Measurements from ENCODE around the gene NUDT13. TPM values are rescaled to one million over a fixed set of nuclear protein-coding genes. Genes with fewer than 3 reads are reported as not detected.
A peak's percentile ranks its signal among the peaks of the same experiment; 100 is the strongest.
"Not testable (repeated sequence)": the region's sequence is repeated elsewhere in the genome, so short reads cannot be mapped to it uniquely, and the experiment has no call there.

NUDT13 gene
- total RNA-seq, 1 experiment from 2014 or later = not detected

DNA sequence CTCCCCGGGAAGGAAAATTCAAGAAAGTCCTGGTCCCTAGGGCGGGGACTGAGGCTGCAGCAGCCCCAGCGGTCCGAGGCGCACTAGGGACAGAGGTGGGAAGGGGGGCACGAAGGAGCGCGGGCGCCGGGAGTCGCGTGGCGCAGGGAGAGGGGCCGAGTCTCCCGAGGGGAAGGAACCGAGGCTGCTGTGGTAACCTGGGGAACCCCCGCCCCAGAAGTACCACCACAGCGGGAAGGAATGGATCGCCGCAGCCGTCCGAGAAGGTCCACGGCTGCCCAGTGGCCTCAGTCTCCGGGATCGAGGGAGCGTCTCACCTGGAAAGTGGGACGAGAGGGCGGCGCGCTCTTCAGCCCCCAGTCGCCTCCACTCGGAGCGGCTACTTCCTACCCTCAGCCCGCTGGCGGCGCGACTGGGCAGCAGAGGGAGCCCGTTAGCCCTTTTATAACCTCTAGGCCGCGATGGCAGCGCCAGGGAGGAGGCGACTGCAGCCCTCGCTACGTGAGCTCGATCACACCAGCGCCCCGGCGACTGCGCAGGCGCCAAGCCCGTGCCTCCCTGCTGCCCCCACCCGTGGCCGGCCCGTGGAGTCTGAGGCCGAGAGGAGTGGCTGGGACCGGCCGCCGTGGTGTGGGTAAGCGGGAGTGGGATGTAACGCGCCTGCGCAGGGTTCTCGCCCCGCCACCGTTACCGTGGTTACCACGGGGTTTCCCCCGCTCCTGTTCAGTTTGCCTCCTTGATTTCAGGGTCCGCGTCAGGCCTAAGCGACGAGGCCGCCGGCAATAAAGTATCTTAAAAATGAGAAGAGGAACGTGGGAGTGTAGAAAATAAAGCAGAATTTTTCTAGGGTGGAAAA, 13.6 kb upstream of the NUDT13 start, which contains the start of gene P4HA1:
Gene P4HA1 (minus strand): TSS at position 418 of the 856 bp plus-strand sequence. CDS start 21,983 bp downstream, outside the sequence.
- in situ Hi-C loops (cut with HindIII; ENCODE audit: low sequenced_read_pairs) = no loop called here
- peak; percentile 97 for DNase-seq (ENCODE audit: low spot score)

DNA sequence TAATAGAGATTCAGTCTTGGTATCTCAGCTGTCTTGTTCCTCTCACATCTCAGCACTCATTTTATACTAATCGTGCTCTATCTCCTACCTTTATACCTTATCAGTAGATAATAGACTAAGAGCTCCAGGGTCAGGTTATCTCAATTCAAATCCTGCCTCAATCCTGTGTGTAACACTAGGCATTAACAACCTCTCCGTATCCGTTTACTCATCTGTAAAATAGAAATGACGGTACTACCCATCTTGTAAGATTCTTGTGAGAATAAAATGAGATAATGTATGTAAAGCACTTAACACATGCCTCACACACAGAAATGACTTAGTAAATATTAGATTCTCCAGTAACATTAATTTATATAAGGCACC, 13.0 kb upstream of the NUDT13 start:
- in situ Hi-C loops (cut with HindIII; ENCODE audit: low sequenced_read_pairs) = no loop called here
- no peak for DNase-seq (ENCODE audit: low spot score)

DNA sequence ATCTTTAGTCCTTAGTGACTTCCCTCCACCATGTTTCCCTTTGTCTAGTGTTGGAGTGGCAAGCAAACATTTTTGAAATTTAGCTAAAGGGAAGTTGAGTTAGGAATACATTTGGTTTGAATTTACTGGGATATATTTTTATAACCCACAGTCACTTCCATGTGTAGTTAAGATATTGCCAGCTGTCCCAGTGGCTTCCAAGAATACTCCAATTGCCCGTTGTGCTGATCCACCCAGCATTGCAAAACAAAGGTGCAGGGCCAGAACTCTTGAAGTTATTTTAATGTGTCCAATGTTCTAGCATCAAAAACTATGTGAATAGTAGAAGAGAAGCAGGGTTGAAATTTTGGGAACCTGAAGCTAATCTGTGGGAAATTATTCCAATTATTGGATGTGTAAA, 11.1 kb upstream of the NUDT13 start:
- no peak for DNase-seq (ENCODE audit: low spot score)
- in situ Hi-C loops (cut with HindIII; ENCODE audit: low sequenced_read_pairs) = no loop called here

DNA sequence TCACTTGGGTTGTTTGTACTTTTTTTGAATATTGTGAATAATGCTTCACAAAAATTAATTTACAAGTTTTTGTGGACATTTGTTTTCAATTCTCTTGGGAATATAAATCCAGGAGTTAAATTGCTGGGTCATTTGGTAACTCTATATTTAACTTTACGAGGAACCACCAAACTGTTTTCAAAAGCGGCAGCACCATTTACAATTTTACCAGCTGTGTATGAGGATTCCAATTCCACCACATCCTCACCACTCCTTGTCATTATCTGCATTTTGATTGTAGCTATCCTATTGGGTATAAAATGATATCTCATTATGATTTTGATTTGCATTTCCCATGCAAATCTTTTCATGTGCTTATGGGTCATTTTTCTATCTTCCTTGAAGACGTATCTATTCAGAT, 4.0 kb upstream of the NUDT13 start:
- in situ Hi-C loops (cut with HindIII; ENCODE audit: low sequenced_read_pairs) = no loop called here

DNA sequence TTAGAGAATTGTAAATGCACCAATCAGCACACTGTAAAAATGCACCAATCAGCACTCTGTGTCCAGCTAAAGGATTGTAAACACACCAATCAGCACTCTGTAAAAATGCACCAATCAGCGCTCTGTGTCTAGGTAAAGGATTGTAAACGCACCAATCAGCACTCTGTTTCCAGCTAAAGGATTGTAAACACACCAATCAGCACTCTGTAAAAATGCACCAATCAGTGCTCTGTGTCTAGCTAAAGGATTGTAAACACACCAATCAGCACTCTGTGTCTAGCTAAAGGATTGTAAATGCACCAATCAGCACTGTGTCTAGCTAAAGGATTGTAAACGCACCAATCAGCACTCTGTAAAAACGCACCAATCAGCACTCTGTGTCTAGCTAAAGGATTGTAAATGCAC, 1.0 kb upstream of the NUDT13 start:
- DNase-seq (ENCODE audit: low spot score); in situ Hi-C loops (cut with HindIII; ENCODE audit: low sequenced_read_pairs): not testable (repeated sequence)

More for the DNA sequence above, 4.0 kb upstream of the NUDT13 start:
- DNase-seq (ENCODE audit: low spot score) = no peak

DNA sequence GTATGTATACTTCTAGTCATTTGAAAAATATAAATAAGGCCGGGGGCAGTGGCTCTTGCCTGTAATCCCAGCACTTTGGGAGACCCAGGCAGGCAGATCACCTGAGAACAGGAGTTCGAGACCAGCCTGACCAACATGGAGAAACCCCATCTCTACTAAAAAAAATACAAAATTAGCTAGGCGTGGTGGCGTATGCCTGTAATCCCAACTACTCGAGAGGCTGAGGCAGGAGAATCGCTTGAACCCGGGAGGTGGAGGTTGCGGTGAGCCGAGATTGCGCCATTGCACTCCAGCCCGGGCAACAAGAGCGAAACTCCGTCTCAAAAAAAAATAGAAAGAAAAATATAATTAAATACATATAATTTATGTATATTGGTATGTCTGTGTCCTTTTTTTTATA, 1.8 kb downstream of the NUDT13 start:
- in situ Hi-C loops (cut with HindIII; ENCODE audit: low sequenced_read_pairs) = not testable (repeated sequence)

DNA sequence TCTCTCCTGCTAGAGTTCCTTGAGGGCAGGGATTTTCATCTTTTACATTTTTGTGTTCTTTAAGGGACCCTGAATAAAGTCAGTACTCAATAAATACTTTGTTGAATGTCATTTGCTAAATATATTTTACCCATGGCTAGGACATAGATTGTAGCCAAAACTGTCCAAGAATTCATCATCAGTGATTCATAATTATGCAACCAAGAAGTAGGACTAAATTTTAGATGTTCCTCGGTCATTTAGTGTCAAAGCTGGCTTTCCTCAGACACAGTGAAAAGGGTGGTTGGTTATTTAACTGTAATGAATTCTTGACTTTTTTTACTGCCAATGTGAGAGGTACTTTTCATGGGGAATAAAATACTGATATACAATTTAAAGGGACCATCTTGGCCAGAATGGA, 3.3 kb downstream of the NUDT13 start:
- no peak for DNase-seq (ENCODE audit: low spot score)
- in situ Hi-C loops (cut with HindIII; ENCODE audit: low sequenced_read_pairs) = no loop called here

More for the DNA sequence above, 1.8 kb downstream of the NUDT13 start:
- DNase-seq (ENCODE audit: low spot score) = not testable (repeated sequence)

DNA sequence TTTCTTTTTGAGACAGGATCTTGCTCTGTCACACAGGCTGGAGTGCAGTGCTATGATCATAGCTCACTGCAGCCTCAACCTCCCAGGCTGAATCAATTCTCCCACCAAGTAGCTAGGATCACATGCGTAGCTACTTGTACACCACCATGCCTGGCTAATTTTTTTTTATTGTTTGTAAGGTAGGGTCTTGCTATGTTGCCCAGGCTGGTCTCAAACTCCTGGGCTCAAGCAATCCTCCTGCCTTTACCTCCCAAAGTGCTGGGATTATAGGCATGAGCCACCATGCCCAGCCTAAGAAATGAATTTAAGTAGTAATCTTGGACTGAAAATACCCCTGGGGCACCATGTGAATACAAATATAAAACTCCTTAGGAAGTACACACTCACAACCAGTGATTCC, 5.8 kb downstream of the NUDT13 start:
- no peak for DNase-seq (ENCODE audit: low spot score)
- in situ Hi-C loops (cut with HindIII; ENCODE audit: low sequenced_read_pairs) = no loop called here

DNA sequence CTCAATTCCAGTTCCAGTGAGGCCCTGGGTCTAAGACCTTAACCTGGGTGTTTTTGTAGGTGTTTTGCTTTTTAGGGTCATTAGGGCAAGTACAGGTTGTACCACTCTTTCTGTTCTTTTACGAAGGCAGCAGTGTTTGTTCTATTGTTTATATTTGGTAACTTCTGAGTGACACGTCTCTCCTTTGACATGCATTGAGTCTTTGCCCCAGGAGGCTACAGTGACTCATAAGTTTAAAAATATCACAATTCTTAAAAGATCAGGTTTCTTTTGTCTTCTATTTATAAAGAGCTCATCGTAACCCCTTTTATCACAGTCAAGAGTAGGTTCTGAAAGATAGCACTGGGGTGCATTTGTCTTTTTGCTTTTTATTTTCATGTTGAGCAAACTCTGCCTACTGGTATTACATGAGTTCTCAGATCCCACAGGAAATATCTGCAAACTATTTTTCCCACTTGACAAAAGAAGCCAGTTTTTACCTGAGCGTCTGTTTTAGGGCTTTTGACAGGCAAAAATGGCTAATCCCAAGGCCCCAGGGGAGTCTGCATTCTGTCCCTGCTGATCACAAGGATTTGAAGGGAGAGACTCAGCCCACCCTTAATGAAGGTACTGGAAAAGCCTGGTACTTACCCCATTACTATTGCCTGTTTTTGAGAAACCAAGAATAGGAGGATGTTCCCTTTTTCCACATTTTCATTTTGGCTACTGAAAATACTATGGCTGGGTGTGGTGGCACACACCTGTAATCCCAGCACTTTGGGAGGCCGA, 7.9 kb downstream of the NUDT13 start:
- no peak for DNase-seq (ENCODE audit: low spot score)
- in situ Hi-C loops (cut with HindIII; ENCODE audit: low sequenced_read_pairs) = no loop called here

DNA sequence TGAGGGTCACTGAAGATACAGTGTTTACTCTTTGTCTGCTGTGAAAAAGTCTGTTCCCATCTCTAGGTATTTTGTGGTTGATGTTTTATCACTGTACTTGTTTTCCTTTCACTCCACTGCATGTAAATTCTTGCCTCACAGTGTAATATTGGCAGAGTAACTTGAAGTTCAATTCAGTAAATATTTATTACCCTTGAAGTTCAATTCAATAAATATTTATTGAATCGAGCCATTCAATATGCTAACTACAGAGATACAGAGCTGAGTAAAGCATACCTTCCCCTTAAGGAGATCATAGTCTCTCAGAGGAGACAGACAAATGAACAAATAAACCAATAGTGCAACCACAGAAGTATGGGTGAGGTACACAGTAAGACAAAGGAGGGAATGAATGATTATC, 9.2 kb downstream of the NUDT13 start:
- in situ Hi-C loops (cut with HindIII; ENCODE audit: low sequenced_read_pairs) = no loop called here
- DNase-seq (ENCODE audit: low spot score) = no peak

DNA sequence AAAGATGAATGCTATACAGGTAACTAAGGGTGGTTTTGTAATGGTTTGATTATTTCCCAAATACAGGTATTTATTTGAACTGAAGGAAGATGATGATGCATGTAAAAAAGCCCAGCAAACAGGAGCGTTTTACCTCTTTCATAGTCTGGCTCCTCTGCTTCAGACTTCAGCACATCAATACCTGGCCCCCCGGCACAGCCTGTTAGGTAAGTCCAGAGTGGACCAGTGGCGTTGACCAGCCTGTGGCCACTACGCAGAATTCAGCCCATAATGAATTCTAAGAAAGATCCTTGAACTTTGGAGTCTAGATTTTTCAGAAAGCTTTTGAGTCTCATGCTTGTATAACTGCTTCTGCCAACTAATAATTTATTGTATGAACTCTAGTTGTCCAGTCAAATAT, 9.7 kb downstream of the NUDT13 start:
- DNase-seq (ENCODE audit: low spot score) = no peak
- in situ Hi-C loops (cut with HindIII; ENCODE audit: low sequenced_read_pairs) = no loop called here

DNA sequence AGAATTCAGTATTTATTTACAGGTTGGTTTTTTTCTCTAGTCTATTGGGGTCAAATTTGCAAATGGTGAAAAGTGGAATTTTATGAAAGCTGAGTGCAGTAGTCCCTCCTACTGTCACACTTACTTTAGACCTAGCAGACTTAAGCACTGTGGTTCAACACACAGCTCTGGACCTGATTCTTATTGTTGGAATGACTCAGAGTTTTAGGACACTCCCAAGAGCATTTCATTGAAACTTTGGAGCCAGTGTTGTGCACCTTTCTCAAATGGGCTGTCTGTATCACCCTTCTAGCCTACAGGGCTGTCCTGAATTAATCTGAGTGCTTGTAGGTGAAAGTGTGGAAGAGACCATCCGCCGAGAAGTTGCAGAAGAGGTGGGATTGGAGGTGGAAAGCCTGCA, 16.1 kb downstream of the NUDT13 start:
- in situ Hi-C loops (cut with HindIII; ENCODE audit: low sequenced_read_pairs) = no loop called here
- DNase-seq (ENCODE audit: low spot score) = no peak

DNA sequence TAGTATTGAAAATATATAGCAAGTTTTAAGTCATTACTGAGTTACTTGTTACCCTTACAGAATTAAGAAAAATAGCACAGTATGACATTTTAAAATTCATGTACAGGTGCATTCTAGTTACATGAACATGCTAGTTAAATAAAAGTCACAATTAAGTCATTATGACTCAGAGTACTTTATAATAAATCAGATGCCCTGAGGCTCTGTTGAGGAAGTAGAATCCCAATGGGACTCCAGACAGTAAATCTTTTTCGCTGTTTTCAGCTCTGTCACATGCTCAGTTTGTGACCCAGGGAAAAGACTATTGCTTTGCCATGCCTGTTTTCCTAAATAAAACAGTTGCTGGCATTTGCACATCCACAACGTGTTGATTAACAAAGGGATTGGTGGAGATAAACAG, 21.0 kb downstream of the NUDT13 start:
- no peak for DNase-seq (ENCODE audit: low spot score)
- in situ Hi-C loops (cut with HindIII; ENCODE audit: low sequenced_read_pairs) = no loop called here

DNA sequence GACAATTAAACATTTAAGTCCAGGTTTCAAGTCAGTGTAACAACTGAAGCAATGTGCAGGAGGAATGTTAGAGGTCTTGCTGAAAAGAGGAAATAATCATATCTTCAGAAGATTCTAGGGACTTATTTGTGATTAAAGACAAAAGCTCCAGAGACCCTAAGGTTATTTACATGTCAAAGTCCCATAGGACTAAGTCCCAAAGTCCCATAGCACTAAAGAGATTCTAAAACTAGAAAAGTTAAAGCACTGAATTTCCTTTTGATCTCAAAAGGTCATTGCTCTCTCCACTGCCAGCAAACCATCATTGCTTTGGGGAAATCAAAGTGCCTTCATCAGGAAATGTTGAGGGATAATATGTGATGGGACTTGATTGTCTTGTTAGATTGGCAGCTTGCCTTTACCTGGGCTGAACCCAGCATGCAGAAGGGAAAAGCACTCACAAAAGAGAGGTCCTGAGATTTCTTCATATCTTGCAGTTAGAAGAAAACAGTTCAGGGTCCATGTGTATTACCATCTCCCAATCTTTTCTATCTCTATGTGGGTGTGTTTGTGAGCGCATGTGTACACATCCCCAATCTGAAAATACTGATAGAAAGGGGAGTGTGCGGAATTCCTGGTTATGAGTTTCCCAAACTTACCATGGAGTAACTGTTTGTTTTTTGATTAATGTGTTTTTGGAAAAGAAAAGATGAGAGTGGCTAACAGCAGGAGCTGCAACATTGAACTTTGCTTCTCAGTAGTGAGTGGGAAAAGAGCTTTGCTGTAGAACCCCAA, 21.8 kb downstream of the NUDT13 start:
- in situ Hi-C loops (cut with HindIII; ENCODE audit: low sequenced_read_pairs) = no loop called here
- no peak for DNase-seq (ENCODE audit: low spot score)

DNA sequence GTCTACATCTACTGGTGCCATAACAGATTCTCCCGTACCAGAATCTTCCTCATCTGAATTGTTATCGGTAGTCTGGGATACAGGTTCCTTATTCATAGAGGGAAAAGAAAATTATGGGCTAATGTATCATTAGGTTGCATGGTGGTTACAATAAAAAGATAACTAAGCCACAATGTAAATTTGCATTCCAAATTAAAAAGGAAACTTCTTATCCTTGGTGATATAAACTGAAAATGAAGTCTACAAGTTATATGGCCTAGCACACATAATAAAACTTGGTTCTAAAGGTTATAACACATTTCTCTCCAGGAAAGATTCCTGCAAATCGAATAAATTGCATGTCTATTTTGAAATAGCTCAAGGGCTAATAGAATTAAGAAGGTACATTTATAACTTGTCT, 24.5 kb downstream of the NUDT13 start:
- DNase-seq (ENCODE audit: low spot score) = no peak
- in situ Hi-C loops (cut with HindIII; ENCODE audit: low sequenced_read_pairs) = no loop called here

DNA sequence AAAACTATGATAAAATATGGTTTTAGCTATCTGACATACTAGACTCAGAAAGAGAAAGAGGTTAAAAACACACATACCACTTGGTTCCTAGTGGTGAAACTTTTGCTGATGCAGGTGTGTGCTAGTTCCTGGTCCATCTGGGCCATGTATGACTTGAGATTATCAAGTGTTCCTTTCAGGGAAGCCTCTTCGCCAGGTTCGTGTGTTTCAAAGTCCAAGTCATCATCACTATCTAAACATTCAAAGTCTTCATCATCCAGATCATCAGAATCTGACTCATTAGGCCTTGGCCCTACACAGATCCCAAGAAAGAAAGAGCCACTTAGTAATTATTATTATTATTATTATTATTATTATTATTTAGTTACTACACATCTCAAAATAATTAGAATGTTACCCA, 26.4 kb downstream of the NUDT13 start:
- in situ Hi-C loops (cut with HindIII; ENCODE audit: low sequenced_read_pairs) = no loop called here
- no peak for DNase-seq (ENCODE audit: low spot score)

DNA sequence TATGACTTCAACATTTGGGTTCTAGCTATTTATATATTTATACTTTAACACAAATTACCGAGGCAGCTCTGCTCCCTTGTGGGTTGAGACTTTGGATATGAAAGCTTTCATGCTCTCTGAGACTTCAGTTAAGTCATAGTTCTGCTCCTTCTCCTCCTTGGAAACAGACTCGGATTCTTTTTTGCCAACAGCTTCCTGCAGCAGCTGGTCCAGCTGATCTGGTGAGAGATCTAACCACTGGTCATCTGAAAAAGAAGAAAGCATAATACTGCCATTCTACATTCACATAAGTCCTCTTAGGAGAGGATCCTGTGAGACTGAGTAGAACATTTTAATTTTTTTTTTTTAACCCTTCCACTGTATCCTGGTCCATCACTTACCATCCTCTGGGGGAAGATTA, 29.0 kb downstream of the NUDT13 start:
- DNase-seq (ENCODE audit: low spot score) = no peak
- in situ Hi-C loops (cut with HindIII; ENCODE audit: low sequenced_read_pairs) = no loop called here

DNA sequence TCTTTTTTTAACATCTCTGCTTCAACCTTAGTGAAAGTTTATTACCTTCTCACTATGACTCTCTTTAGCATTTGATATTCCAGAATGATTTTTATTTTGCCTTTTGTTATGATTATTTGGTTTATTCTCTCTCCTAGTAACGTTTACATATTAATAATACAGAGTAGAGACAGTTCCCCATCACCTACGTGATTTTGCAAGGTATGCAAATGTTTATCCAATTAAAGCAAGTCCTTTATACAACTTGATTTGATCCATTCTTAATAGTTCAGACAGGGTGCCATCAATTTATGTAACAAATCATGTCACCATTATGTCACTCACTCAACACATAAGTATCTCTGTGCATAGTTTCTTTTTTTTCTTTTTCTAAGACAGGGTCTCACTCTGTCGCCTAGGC, 31.3 kb downstream of the NUDT13 start:
- in situ Hi-C loops (cut with HindIII; ENCODE audit: low sequenced_read_pairs) = no loop called here
- DNase-seq (ENCODE audit: low spot score) = no peak

DNA sequence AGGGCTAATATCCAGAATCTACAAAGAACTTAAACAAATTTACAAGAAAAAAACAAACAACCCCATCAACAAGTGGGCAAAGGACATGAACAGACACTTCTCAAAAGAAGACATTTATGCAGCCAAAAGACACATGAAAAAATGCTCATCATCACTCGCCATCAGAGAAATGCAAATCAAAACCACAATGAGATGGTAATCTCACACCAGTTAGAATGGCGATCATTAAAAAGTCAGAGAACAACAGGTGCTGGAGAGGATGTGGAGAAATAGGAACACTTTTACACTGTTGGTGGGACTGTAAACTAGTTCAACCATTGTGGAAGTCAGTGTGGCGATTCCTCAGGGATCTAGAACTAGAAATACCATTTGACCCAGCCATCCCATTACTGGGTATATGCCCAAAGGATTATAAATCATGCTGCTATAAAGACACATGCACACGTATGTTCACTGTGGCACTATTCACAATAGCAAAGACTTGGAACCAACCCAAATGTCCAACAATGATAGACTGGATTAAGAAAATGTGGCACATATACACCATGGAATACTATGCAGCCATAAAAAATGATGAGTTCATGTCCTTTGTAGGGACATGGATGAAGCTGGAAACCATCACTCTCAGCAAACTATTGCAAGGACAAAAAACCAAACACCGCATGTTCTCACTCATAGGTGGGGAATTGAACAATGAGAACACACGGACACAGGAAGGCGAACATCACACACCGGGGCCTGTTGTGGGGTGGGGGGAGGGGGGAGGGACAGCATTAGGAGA, 40.6 kb downstream of the NUDT13 start:
- in situ Hi-C loops (cut with HindIII; ENCODE audit: low sequenced_read_pairs); DNase-seq (ENCODE audit: low spot score): not testable (repeated sequence)

Data from G401 (cell line).